IMR-90 (cell line): ENCODE results near the gene OSBPL2. TPM values are rescaled to one million over a fixed set of nuclear protein-coding genes. Genes with fewer than 3 reads are reported as not detected.

Experiments used
- ATAC-seq: fragments of 200-7000 bp; cut with Tn5 transposase; 2 replicates; pipeline ENCODE4 v1.9.1; 2020; ENCODE audit warnings: low read depth, mild to moderate bottlenecking, moderate library complexity
- BruUV-seq: library from RNA; stranded (reverse); fragments of 400-500 nt; replicated peaks from 2 replicates; lab custom pipeline; 2021; lab: Mats Ljungman, UMichigan
- CTCF ChIA-PET: fragments of 300-600 bp; formaldehyde crosslinking; extraction: SDS; loops from one replicate; lab custom pipeline; 2021; ENCODE audit warnings: antibody characterized with exemption; lab: Yijun Ruan, JAX
- POLR2A ChIA-PET: fragments of 300-600 bp; sonication (Branson Sonifier 250); formaldehyde crosslinking; loops from one replicate; lab custom pipeline; 2022; ENCODE audit warnings: antibody characterized with exemption; ENCODE audit not compliant: unreplicated experiment; lab: Charles Lee
- DNase-seq: peaks from one replicate; pipeline ENCODE4 v3.0.0; 2013
- H2AFZ ChIP-seq: replicated peaks from 2 replicates; pipeline ENCODE3; 2013; ENCODE audit warnings: low read length, mild to moderate bottlenecking; ENCODE audit not compliant: poor library complexity
- H2AK5ac ChIP-seq: 2 replicates; pipeline ENCODE4 v1.6.1; 2013; ENCODE audit warnings: low read depth, low read length, inconsistent platforms
- H2AK9ac ChIP-seq: replicated peaks from 2 replicates; pipeline ENCODE3; 2013; ENCODE audit warnings: mild to moderate bottlenecking, low read depth, low read length, moderate library complexity; ENCODE audit not compliant: poor library complexity
- H2BK120ac ChIP-seq: 2 replicates; pipeline ENCODE4 v1.6.1; 2013; ENCODE audit warnings: low read depth, low read length, inconsistent platforms
- H2BK15ac ChIP-seq: 3 replicates; pipeline ENCODE4 v1.6.1; 2013; ENCODE audit warnings: low read depth, low read length, inconsistent platforms
- H2BK20ac ChIP-seq: 2 replicates; pipeline ENCODE4 v1.6.1; 2013; ENCODE audit warnings: low read depth, mild to moderate bottlenecking, inconsistent platforms, low read length, moderate library complexity
- H2BK5ac ChIP-seq: 2 replicates; pipeline ENCODE4 v1.6.1; 2013; ENCODE audit warnings: mild to moderate bottlenecking, low read depth, low read length, inconsistent platforms; ENCODE audit not compliant: poor library complexity, severe bottlenecking
- H3K14ac ChIP-seq: replicated peaks from 2 replicates; pipeline ENCODE4 v1.6.1; 2013; ENCODE audit warnings: low read depth, low read length, inconsistent platforms
- H3K18ac ChIP-seq: 2 replicates; pipeline ENCODE4 v1.6.1; 2013; ENCODE audit warnings: low read depth, low read length, control low read depth
- H3K23ac ChIP-seq: 2 replicates; pipeline ENCODE4 v1.6.1; 2013; ENCODE audit warnings: low read depth, low read length, inconsistent platforms
- H3K27ac ChIP-seq: 2 replicates; pipeline ENCODE4 v1.5.1; 2013; ENCODE audit warnings: mild to moderate bottlenecking, control low read depth, low read length; ENCODE audit not compliant: insufficient read depth
- H3K27me3 ChIP-seq: 2 replicates; pipeline ENCODE4 v1.6.1; 2013; ENCODE audit warnings: low read length; ENCODE audit not compliant: control insufficient read depth, insufficient read depth
- H3K36me3 ChIP-seq: 2 replicates; pipeline ENCODE4 v1.6.1; 2013; ENCODE audit warnings: low read length, mixed read lengths; ENCODE audit not compliant: control insufficient read depth, insufficient read depth
- H3K4ac ChIP-seq: 2 replicates; pipeline ENCODE4 v1.6.1; 2013; ENCODE audit warnings: low read depth, low read length, inconsistent platforms
- H3K4me1 ChIP-seq: 2 replicates; pipeline ENCODE4 v1.6.1; 2013; ENCODE audit warnings: low read length, mixed read lengths; ENCODE audit not compliant: control insufficient read depth, insufficient read depth
- H3K4me2 ChIP-seq: 2 replicates; pipeline ENCODE4 v1.6.1; 2013; ENCODE audit warnings: low read depth, mild to moderate bottlenecking, control low read depth, low read length, moderate library complexity
- H3K4me3 ChIP-seq: 2 replicates; pipeline ENCODE4 v1.5.1; 2013; ENCODE audit warnings: low read depth, mild to moderate bottlenecking, control low read depth, low read length, moderate library complexity; ENCODE audit not compliant: insufficient read depth
- H3K56ac ChIP-seq: 2 replicates; pipeline ENCODE4 v1.6.1; 2013; ENCODE audit warnings: low read length, inconsistent platforms; ENCODE audit not compliant: insufficient read depth; ENCODE audit errors: extremely low read depth
- H3K79me1 ChIP-seq, 2 experiments: 2 replicates each; pipeline ENCODE4 v1.6.1; 2013; ENCODE audit warnings: low read length in 2 of 2, inconsistent platforms in 1 of 2, low read depth in 1 of 2
- H3K9ac ChIP-seq: 2 replicates; pipeline ENCODE4 v1.6.1; 2013; ENCODE audit warnings: low read depth, low read length, control low read depth
- H3K9me1 ChIP-seq: 2 replicates; pipeline ENCODE4 v1.6.1; 2013; ENCODE audit warnings: low read length, inconsistent platforms; ENCODE audit not compliant: insufficient read depth
- H3K9me3 ChIP-seq: 2 replicates; pipeline ENCODE4 v1.6.1; 2013; ENCODE audit warnings: low read length; ENCODE audit not compliant: control insufficient read depth, insufficient read depth
- H4K20me1 ChIP-seq: 2 replicates; pipeline ENCODE4 v1.6.1; 2013; ENCODE audit warnings: low read length, inconsistent platforms; ENCODE audit not compliant: insufficient read depth
- H4K5ac ChIP-seq: 2 replicates; pipeline ENCODE4 v1.6.1; 2013; ENCODE audit warnings: mild to moderate bottlenecking, low read depth, low read length, control low read depth
- H4K8ac ChIP-seq, 2 experiments: 2 replicates each; pipeline ENCODE4 v1.6.1; 2013; ENCODE audit warnings: low read depth in 2 of 2, low read length in 2 of 2, control low read depth in 1 of 2, inconsistent platforms in 1 of 2
- H4K91ac ChIP-seq: 2 replicates; pipeline ENCODE4 v1.6.1; 2013; ENCODE audit warnings: low read depth, low read length, inconsistent platforms; ENCODE audit not compliant: insufficient read depth
- CHD1 ChIP-seq: IDR thresholded peaks from 2 replicates; pipeline ENCODE4 v1.6.1; 2012; ENCODE audit warnings: low read depth, low read length, improper control_type of control experiment
- ELK1 ChIP-seq: fragments of 150-350 bp; IDR thresholded peaks from 2 replicates; pipeline ENCODE4 v1.6.1; 2016; ENCODE audit warnings: low read depth, mild to moderate bottlenecking, low read length, moderate library complexity, borderline replicate concordance
- FOS ChIP-seq: fragments of 150-350 bp; IDR thresholded peaks from 2 replicates; pipeline ENCODE4 v1.6.1; 2016; ENCODE audit warnings: low read depth, low read length
- MAZ ChIP-seq: IDR thresholded peaks from 2 replicates; pipeline ENCODE4 v1.6.1; 2012; ENCODE audit warnings: low read depth, mild to moderate bottlenecking, low read length, improper control_type of control experiment, moderate library complexity, borderline replicate concordance
- MXI1 ChIP-seq: IDR thresholded peaks from 2 replicates; pipeline ENCODE4 v1.6.1; 2012; ENCODE audit warnings: low read depth, mild to moderate bottlenecking, low read length, moderate library complexity, borderline replicate concordance
- RAD21 ChIP-seq: IDR thresholded peaks from 2 replicates; pipeline ENCODE4 v1.6.1; 2012; ENCODE audit warnings: low read length, improper control_type of control experiment
- RFX5 ChIP-seq: IDR thresholded peaks from 2 replicates; pipeline ENCODE4 v1.8.0; 2012; ENCODE audit warnings: low read depth, mild to moderate bottlenecking, low read length, moderate library complexity
- SMC3 ChIP-seq: fragments of 150-350 bp; IDR thresholded peaks from 2 replicates; pipeline ENCODE4 v1.6.1; 2016; ENCODE audit warnings: low read depth, mild to moderate bottlenecking, antibody characterized with exemption, low read length, moderate library complexity
- WGBS, 2 experiments: methylation state at CpG; one replicate each; pipeline versions ENCODE4 v1.1.5 to v1.1.7; 2013; ENCODE audit warnings: missing lambda C conversion rate in 2 of 2; ENCODE audit not compliant: insufficient read length in 1 of 2; ENCODE audit errors: extremely low coverage in 2 of 2; 5-methylcytosine and 5-hydroxymethylcytosine counted together
- dilution Hi-C: fragments of 300-500 bp; cut with HindIII; formaldehyde crosslinking; loops from one replicate; pipeline ENCODE4 v1.14.3; 2018; ENCODE audit warnings: low sequenced_read_pairs; ENCODE audit not compliant: unreplicated experiment
- in situ Hi-C: fragments of 300-500 bp; cut with MboI; formaldehyde crosslinking; loops from 3 replicates; pipeline ENCODE4 v1.14.3; 2019; ENCODE audit warnings: low sequenced_read_pairs, inconsistent platforms, mixed read lengths
- intact Hi-C: fragments of 100-400 bp; cut with micrococcal nuclease; formaldehyde crosslinking; loops from 2 replicates; pipeline ENCODE4 v1.10.0; 2022
- polyA plus RNA-seq, 3 experiments: library from polyadenylated mRNA; depleted of rRNA; stranded (reverse); fragments of >200 nt; gene quantifications; 2 replicates each; pipeline ENCODE4 v1.2.3, GENCODE V29; 2012; ENCODE audit warnings: low replicate concordance in 1 of 3
- total RNA-seq: library from RNA; depleted of rRNA; stranded (reverse); fragments of >200 nt; gene quantifications from 2 replicates; pipeline ENCODE4 v1.2.3, GENCODE V29; 2012
- TF ChIP-seq, protein P1 (sequence below): conservative IDR thresholded peaks from 2 replicates; pipeline ENCODE4 v1.5.1; 2012; ENCODE audit warnings: mild to moderate bottlenecking, low read depth, low read length, improper control_type of control experiment

Gene OSBPL2
- total and polyA plus RNA-seq, 2 of the 4 experiments (the other 2 are of a cell fraction) = 19.3 to 27.6 TPM

DNA sequence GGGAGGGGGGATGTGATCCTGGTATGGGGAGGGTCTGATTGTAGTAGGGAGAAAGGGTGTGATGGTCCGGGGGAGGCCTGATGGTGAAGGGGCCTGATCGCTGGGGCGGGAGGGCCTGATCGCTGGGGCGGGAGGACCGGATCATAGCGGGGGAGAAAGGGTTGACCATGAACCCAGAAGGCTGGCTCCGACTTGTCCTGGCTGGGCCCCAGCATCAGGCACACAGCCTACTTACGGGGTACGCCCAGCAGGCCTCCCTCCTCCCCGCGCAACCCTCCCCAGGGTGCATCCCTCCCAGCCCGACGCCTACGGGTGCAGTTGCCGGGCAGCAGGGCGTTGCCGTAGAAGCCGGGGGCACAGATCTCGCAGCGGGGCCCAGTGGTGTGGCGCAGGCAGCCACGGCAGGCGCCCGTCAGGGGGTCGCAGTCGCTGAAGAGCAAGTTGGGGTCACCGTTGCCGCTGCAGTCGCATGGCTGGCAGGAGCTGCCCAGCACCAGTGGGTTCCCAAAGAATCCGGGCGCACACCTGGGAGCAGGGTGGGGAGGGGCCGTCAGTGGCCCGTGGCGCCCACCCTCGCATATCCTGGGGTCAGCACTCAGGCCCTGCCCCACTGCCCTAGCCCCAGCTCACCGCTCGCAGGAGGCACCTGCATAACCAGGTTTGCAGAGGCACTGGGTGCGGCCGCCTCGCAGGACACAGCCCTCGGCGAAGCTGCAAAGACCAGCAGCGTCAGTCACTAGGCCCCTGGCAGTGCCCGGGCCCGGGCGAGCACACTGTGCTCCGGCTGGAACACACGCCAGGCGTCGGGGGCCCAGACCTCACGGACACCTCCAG is 85.0 kb downstream of the OSBPL2 start (continued):
- no peak for TF ChIP-seq ELK1

GRCh38 chr20:62323980-62324906 is 85.9 kb downstream of the OSBPL2 start:
- no peak for DNase-seq
- Histone ChIP-seq H3K9me1 (no peaks in the 10 kb centered on the region), H2BK5ac (no peak overlapping the region), H2BK15ac (no peak overlapping the region), H4K8ac (no peak overlapping the region), H2AFZ (no peak overlapping the region), H3K79me1 (no peaks in the 10 kb centered on the region), H3K36me3 (peaks cover 52% of the 10 kb centered on the region), H3K9me3 (no peaks in the 10 kb centered on the region), H2BK120ac (no peak overlapping the region), H3K18ac (no peak overlapping the region), H4K5ac (no peak overlapping the region), H2AK9ac (no peak overlapping the region), H3K27ac (no peak overlapping the region), H3K56ac (no peak overlapping the region), H3K4me2 (no peak overlapping the region), H2BK20ac (no peak overlapping the region), H3K4ac (no peak overlapping the region), H3K14ac (no peak overlapping the region), H3K9ac (no peak overlapping the region), H4K20me1 (no peaks in the 10 kb centered on the region), H4K91ac (no peak overlapping the region), H3K4me1 (no peaks in the 10 kb centered on the region), H3K23ac (no peak overlapping the region), H3K4me3 (no peak overlapping the region), H2AK5ac (no peak overlapping the region), H3K27me3 (no peaks in the 10 kb centered on the region)
- dilution Hi-C loops = no loop called here
- 88% methylated on average over 18 of the region's 25 CpGs; no CpG with 5 or more reads in 1 of the 2 experiments for WGBS, 2 experiments
- BruUV-seq = no TSS peak
- no peak for ATAC-seq
- ChIA-PET CTCF (no interaction called here), POLR2A (no interaction called here)
- intact Hi-C loops = no loop called here
- in situ Hi-C loops = no loop called here
- no peak for TF ChIP-seq RAD21
- TF ChIP-seq CHD1 = no peak
- no peak for TF ChIP-seq SMC3
- TF ChIP-seq RFX5 = no peak
- TF ChIP-seq MXI1 = no peak
- no peak for TF ChIP-seq ELK1
- no peak for TF ChIP-seq MAZ
- TF ChIP-seq, protein P1, sequence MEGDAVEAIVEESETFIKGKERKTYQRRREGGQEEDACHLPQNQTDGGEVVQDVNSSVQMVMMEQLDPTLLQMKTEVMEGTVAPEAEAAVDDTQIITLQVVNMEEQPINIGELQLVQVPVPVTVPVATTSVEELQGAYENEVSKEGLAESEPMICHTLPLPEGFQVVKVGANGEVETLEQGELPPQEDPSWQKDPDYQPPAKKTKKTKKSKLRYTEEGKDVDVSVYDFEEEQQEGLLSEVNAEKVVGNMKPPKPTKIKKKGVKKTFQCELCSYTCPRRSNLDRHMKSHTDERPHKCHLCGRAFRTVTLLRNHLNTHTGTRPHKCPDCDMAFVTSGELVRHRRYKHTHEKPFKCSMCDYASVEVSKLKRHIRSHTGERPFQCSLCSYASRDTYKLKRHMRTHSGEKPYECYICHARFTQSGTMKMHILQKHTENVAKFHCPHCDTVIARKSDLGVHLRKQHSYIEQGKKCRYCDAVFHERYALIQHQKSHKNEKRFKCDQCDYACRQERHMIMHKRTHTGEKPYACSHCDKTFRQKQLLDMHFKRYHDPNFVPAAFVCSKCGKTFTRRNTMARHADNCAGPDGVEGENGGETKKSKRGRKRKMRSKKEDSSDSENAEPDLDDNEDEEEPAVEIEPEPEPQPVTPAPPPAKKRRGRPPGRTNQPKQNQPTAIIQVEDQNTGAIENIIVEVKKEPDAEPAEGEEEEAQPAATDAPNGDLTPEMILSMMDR = no peak
- TF ChIP-seq FOS = no peak
